ENCODE results near the gene IL36G. TPM values are rescaled to one million over a fixed set of nuclear protein-coding genes. Genes with fewer than 3 reads are reported as not detected.

IL36G gene
- polyA plus RNA-seq, 1 donor, result 0.67 TPM

DNA sequence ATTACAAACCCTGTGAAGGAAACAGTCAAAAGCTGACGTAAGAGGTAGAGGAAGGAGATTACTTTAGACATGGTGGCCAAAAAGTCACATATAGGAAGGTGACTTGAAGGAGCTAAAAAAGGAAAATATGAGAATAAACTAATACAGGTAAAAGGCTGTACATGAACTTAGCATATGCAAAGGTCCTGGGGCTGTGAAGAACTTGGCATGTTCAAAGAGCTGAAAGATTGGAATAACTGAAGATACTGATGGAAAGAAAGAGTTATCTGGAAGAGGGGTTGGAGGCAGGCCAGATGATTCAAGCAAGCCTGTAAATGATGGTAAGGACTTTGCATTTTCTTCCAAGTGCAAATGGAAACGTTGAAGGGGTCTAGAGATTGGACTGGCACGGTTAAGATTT, 40.7 kb downstream of the IL36G start:
- no peak for DNase-seq

DNA sequence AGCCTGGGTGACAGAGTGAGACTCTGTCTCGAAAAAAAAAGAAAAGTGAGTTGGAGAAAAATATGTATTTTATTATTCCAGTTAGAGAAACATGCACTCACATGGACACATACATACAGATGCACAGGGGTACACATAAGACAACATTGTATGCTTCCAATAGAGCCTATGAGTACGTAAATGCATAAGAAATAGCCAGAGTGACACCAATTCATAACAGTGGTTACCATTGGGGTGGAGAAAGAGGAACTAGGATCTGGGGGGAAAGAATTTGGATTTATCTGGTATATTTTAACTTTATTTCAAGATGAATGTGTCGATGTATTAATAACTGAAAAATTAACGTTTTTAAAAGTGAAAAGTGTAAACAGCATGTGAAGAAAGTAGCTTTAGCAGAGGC, 43.5 kb downstream of the IL36G start:
- DNase-seq, result no peak

DNA sequence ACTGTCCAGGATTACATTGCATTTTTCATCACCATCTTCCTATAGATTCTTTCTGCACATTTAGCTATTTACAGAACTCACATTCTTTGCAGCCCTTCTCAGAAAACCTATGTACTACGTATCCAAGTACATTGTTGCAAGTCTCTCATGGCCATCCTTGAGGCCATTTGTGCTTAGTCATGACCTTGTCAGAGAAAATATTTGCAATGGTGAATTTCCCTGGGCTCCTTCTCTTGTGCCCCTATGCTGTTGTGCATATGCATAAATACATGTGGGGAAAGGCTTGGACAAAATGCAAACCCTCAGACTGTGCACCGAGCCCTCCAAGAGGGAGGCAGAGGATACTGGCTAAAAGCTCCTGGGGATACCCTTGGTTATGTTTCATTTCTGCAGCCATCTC, 47.0 kb downstream of the IL36G start:
- DNase-seq, result no peak

DNA sequence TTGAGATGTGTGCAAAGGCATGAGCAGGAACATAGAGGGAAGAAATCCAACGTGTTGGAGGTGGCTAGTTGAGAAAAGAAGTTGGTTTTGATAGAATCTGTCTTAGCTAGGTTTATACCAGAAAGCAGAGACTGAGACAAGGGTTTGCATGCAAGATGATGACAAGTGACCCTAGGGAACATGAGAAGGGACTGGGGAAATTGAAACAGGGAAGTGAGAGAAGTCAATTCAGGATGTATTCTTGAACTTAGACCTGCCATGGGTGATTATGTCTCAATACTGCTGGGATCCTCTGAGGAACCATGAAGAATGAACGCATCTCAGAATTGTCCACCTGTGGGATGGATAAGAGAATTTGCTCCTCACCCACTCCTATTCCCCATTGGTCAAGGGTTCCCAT, 47.9 kb downstream of the IL36G start:
- DNase-seq, result no peak

- no peak for DNase-seq
Observed at GRCh38 chr2:113027691-113028090, 49.9 kb downstream of the IL36G start.

DNA sequence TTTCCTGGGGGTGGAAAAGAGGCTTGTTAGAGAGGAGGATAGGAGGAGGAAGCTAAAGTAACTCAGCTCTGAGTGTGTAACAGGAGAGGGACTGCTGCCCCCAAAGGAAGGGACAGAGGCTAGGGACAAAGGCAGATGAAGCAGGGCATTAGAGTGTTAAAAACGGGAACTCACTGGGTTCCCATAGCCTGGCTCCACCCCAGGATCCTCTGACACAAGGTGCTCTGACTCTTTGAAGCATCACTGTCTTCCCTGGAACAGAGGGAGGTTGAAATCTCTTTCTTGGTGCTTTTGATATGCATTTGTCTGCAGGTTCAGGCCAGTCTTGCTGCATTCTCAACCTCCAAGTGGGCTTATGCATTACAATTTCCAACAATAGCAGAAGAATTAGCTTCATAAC, 50.3 kb downstream of the IL36G start:
- DNase-seq, result no peak

DNA sequence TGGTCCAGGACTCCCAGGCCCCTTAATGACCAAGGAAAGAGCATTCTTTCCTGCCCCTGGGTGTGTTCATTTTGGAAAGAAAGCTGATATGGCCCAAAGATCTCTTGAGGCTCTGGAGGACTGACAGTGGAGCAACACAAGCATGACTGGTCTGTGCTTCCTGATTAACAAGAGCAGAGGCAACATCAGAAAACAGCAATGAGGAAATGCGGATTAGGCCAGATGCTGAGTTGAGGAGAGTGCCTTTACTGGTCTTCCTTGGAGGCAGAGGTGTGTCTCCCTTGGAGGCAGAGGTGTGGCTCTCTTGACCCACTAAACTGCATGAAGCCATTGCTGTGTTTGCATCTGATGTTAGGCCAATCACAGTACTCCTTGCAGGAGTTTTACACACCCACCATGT, 54.9 kb downstream of the IL36G start:
- no peak for DNase-seq

DNA sequence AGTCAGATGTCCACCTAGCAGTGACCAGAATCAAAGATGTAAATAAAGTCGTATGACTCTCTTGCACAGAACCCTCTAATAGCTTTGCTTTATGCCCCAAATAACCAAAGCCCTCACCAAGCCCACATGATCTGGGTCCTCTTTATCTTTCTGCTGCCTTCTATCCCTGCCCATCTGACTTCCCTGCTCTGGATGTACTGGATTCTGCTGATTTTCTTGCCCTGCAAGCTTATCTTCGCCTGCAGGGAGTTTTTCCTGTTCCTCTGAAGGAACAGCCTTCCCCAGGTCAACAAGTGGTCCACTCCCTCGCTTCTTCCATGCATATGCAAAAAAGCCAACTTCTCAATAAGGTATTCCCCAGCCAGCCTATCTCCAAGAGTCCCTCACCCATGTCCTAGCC, 56.2 kb downstream of the IL36G start:
- DNase-seq, result no peak

Other genes starting within 250 kb of the IL36G start
- gene CKAP2L, start 213.4 kb upstream of the IL36G start, polyA plus RNA-seq (ENCODE audit: insufficient read length), result 20.9 TPM
- 0.17 TPM for gene IL1A, start 193.5 kb upstream of the IL36G start, polyA plus RNA-seq (ENCODE audit: insufficient read length)
- gene IL1B, start 141.2 kb upstream of the IL36G start, polyA plus RNA-seq (ENCODE audit: insufficient read length), result 0.65 TPM
- gene IL37, start 66.8 kb upstream of the IL36G start, polyA plus RNA-seq (ENCODE audit: insufficient read length), result 0.40 TPM
- not detected for gene IL36A, start 27.5 kb downstream of the IL36G start, polyA plus RNA-seq (ENCODE audit: insufficient read length)
- not detected for gene IL36B, start 74.9 kb downstream of the IL36G start, polyA plus RNA-seq (ENCODE audit: insufficient read length)
- gene IL36RN, start 81.2 kb downstream of the IL36G start, polyA plus RNA-seq (ENCODE audit: insufficient read length), result 0.07 TPM
- gene IL1F10, start 90.0 kb downstream of the IL36G start, polyA plus RNA-seq (ENCODE audit: insufficient read length), result not detected
- 3.2 TPM for gene IL1RN, start 149.6 kb downstream of the IL36G start, polyA plus RNA-seq (ENCODE audit: insufficient read length)
- 10.0 TPM for gene PSD4, start 196.0 kb downstream of the IL36G start, polyA plus RNA-seq (ENCODE audit: insufficient read length)